GM19193 (cell line): ENCODE measurements around the gene ESRRG.

Experiments
- POLR2A ChIP-seq: IDR thresholded peaks from 4 replicates; pipeline ENCODE4 v1.6.1; 2011; ENCODE audit not compliant: insufficient read depth, insufficient read length; ENCODE audit errors: extremely low read depth

The ESRRG gene

GRCh38 chr1:216576234-216576937 is 146.8 kb downstream of the ESRRG start:
- no peak for TF ChIP-seq POLR2A

DNA sequence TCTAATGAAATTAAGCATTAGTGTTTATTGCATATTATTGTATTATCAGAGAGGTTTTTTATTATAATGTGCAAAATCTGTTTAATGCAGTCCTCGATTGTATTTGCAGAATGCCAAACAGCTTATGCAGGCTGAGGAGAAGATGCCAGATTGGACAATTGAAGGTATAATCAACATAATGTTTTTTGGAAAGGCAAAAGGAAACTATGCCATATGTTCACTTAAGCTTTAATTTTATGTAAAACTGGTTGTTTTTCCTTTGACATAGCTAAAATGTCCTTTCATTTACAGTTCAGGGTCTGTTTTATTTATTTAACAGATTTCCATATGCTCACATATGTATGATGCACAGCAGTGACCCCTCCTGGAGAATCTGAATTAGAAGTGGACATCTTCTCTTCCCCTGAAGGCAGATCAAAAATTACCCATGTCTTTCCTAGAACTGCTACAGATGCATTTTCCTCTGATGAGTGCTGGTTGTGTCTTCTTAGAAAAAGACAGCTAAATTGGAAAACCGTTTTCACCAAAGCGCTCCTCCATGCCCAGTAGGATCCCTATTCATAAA is 156.5 kb downstream of the ESRRG start:
- no peak for TF ChIP-seq POLR2A

DNA sequence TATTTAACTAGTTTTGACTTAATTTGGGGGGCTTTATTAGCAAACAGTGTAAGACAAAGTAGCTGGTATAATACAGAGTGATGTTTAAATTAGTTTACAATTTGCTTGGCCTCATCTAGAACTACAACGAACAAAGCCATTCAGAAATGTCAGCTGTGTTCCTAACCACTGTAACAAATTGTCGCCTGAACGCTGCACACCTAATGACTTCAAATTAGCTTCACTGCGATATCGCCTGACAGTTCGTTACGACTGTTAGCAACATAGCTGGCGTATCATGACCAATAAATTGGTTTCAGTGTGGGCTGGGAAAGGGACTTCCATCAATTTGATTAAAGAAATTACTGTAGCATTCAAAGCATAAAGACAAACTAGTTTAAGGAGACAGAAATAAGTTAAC is 160.1 kb downstream of the ESRRG start:
- TF ChIP-seq POLR2A, result no peak

GRCh38 chr1:216562383-216562782 is 160.8 kb downstream of the ESRRG start:
- TF ChIP-seq POLR2A, result no peak

DNA sequence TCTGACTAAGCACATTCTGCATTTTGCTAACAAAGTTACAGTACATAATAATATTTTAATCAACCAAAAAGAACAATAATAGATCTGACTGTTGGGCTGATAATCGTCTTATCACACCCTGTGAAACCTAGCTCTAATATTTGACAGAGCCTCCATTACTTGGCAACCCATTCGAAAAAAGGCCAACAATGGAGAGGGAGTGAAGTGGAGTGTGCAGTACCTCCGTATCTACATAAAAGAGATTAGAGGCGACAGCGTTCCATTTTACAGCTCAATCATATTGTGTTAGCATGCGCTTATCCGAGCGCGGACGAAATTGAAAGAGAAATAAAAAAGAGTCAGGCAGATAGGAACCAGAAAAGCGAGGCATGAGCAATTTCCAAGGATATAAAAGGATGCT is 162.7 kb downstream of the ESRRG start:
- TF ChIP-seq POLR2A, result no peak

- TF ChIP-seq POLR2A, result no peak
Observed at GRCh38 chr1:216559359-216559758, 163.9 kb downstream of the ESRRG start.

DNA sequence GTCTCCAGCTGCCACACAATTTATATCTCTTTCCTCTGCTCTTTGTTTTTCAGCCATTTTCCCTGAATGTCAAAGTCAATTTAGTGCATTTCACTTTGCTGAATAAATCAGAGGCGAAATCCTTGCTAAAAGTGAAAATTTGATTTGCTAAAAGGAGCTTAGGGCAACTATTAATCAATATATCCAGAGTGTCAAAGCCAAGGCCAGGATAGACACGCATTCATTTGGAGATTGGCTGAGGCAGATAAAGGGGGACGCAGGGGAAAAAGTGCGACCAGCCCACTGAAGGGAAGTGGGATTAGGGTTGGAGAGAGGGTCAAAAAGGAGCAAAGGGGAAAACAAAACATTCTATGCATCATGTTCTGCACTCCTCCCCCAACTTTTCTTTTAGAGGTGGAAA is 167.6 kb downstream of the ESRRG start:
- TF ChIP-seq POLR2A, result no peak

DNA sequence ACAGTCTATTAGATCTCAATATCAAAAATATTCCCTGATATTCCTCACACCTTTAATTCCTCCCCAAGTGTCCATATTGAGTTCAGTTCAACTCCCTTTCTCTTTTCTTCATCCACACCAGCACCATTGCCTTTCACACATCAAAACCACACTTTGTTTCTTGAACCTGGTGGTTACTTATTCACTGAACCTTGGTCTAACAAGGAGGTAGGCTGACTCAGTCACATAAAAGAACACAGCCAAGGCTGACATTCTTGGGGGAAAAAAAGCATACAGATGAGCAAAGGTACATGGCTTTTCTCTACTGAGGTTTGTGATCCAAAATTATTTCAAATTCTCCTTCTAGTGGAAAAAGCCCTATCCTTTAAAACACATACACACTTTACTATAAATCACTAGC is 168.3 kb downstream of the ESRRG start:
- no peak for TF ChIP-seq POLR2A

- no peak for TF ChIP-seq POLR2A
Observed at GRCh38 chr1:216553766-216554165, 169.5 kb downstream of the ESRRG start.

DNA sequence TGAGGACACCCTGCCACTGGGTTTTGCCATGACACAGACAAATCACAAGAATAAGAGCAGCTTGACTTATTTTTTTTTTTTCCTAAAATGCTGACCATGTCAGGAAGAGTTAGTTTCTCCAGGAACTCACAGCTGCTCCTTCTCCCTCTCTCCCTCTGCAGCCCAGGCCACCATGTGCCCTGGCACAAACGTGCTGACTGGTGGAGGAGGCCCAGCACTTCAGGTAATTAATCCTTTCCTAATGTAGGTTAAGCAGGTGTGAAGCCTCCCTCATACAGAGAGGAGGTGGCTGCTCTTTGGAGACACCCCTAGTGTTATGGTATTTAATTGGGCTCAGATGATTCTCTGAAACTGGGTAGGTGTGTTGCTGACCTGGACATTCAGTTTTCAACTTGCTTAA is 170.2 kb downstream of the ESRRG start:
- TF ChIP-seq POLR2A, result no peak

DNA sequence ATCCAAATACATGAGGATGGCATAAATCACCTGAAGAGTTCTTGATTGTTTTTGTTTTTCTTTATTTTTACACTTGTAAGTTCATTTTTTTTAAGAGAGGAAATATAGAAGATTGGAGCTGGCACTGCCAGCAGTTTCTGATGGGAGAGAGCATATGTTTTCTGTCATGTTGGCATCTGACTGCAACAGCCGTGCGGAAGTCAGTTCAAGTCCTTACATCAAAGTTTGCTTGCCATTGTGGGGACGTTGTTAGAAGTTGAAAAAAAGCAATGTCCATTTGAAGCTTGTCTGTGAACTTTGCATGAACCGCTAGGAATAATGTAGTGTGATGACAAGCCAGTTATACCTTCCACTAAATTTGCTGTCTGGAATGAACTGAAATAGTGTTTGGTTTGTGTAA is 173.4 kb downstream of the ESRRG start:
- no peak for TF ChIP-seq POLR2A

DNA sequence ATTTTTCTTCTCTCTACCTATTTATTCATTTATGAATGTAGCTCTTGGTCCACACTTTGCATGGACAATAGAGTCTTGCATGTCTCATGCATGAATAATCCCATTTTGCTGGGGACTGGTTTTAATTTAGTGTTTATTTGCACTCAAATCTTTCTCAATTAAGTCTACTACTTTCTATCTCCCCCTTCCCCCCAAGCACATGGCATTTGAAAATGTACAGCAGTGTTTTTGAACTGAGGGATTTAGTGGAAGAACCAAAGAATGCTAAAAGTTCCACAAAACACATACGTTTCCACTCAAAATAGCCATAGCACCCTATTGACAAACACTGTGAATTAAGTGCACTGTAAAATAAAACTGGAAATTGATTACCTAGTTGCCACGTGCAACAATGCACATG is 180.5 kb downstream of the ESRRG start:
- TF ChIP-seq POLR2A, result no peak

GRCh38 chr1:216542263-216542662 is 181.0 kb downstream of the ESRRG start:
- TF ChIP-seq POLR2A, result no peak

DNA sequence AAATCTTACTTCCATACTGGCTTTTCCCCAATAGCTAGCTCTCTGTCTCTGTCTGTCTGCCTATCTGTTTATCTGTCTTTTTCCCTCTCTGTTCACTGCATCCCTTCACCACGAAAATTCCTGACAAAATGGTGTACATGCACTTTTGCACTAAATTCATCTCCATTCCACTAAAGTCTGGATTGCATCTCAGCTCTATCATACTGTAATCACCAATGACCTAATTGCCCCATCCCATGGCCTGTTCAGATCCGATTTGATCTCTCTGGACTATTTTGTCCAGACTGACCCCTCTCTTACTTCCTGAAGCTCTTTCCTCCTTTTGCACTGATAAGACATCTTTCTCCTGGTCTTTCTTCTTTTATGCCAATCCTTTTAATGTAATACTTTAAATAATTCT is 187.5 kb downstream of the ESRRG start:
- no peak for TF ChIP-seq POLR2A

GRCh38 chr1:216535059-216535458 is 188.2 kb downstream of the ESRRG start:
- no peak for TF ChIP-seq POLR2A

GRCh38 chr1:216533776-216534175 is 189.5 kb downstream of the ESRRG start:
- no peak for TF ChIP-seq POLR2A

DNA sequence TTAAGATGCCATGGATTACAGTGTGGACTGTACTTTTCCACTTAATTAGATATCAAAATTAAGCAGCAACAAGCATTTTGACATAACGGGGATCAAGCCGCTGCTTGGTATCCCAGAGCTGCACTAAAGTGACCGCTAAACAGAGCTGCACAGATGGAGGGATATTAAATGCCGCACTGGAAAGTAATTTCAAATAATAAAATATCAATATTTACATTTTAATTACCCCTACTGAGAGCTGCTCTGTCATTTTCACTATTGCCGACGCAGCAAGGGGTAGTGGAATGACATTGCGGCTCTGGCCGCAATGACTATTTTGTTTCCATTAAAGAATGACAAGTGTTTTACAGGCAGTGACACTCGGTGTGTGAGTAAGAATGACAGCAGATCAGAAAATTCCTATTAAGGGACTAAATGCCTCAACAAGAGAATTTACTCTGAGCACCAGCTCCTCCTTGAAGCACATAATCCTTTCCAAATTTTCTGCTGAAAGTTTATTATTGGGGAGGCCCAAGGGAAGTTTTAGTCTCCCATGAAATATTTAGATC is 190.9 kb downstream of the ESRRG start:
- no peak for TF ChIP-seq POLR2A
